Endometrial microvascular endothelial cells (primary cell): ENCODE measurements around the gene SCART1. TPM values are rescaled to one million over a fixed set of nuclear protein-coding genes. Genes with fewer than 3 reads are reported as not detected.

Experiments
- in situ Hi-C: cut with HindIII; loops from 2 replicates; pipeline ENCODE4 v1.10.0; 2017; ENCODE audit warnings: low sequenced_read_pairs, low pct_unique_long_range_greater_than_20kb; ENCODE audit errors: inconsistent ontology term
- total RNA-seq: library from RNA; depleted of rRNA; stranded (reverse); fragments of >200 nt; gene quantifications from one replicate; pipeline ENCODE4 v1.2.3, GENCODE V29; 2015; ENCODE audit errors: inconsistent ontology term

The SCART1 gene
- total RNA-seq, 1 donor from 2014 or later = not detected

DNA sequence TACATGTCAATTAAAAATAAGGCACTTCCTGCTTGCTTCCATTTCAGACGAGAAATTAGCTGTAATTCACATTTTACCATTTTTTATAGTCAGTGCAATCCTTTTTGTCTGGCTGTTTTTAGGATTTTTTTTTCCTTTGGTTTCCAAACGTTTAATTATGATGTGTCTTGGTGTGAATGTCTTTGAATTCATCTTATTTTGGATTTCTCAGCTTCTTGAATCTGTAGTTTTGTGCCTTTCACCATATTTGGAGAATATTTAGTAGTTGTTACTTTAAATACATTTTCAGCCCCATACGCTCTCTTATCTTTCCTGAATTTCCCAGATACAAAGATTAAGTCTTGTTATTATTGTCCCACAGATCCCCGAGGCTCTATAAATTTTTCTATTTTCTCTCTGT lies 2.4 kb upstream of the SCART1 start:
- in situ Hi-C loops = no loop called here

DNA sequence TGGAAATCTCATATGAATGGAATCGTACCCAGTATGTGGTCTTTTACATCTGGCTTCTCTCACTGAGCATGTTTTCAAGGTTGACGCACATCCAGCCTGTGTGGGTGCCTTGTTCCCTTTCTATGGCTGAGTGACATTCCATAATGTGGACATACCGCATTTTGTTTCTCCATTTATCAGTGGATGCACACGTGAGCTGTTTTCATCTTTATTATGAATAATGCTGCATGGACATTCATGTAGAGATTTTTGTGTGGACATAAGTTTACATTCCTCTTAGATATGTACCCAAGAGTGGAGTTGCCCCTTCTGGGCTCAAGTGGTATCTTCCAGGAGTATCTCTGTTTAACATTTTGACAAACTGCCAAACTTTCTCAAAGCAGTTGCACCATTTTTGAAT lies 1.3 kb upstream of the SCART1 start:
- in situ Hi-C loops = no loop called here

DNA sequence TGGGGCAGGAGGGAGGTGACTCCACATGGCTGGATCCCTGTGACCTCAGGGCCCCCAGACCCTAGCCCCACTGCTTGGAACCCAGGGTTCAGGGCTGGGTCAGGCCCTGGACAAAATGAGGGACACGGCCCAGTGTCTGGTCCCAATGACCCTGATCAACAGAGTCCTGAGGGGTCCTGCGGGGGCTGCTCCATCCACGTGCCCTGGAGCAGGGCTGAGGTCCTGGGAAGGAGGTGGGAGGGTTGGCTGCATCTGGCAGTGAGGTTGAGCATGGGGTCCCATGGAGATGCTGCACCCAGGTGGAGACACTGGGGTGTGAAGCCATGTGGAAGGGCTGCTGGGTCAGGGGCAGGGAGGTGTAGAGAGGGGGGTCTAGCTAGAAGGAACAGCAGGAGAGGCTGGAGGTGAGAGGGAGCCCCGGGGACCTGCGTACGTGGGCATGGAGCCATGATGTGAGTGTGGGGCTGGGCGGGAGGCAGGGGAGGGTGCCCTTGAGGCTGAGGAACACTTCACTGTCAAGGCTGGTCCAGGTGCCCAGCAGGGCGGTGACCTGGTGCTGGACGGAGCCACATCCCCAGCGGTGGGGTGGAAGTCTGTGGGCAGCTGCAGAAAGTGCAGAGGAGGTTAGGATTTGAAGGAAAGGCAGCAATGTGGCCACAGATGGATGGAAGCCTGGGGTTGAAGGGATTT lies 604 bp downstream of the SCART1 start:
- in situ Hi-C loops = no loop called here

DNA sequence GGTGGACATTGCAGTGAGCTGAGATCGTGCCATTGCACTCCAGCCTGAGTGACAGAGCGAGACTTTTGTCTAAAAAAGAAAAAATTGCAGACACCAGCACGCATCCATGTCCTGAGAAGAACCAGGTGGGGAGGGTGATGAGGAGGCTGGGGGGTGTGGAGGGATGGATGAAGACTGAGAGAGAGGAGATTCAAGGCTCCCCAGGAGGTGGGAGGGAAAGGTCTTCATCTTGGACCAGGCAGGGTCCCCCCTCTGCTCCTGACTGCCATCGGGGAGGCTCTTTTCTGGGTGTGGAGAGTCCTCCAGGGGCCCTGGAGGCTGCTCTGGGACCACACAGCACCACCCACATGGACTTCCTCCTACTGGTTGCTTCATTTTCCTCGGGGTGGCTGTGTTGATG lies 1.5 kb downstream of the SCART1 start:
- in situ Hi-C loops = no loop called here

DNA sequence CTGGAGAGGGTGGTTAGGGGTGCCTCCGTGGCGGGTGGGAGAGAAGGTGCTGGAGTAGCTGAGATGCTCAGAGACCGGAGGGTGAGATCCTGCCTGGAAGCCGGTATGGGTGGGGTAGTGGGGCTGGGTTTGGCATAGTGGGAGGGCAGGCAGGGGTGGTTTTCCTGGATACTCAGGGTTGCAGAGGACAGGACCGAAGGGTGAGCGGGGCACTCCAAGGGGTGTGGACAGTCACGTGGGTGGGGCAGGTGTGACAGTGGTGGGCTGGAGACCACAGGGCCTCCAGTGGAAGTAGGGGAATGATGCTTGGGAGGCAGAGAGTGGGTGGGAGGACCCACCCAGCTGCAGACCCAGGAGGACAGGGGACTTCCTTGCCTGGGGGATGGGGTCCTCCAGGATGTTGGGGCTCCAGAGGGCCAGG lies 1.9 kb downstream of the SCART1 start:
- in situ Hi-C loops = no loop called here

DNA sequence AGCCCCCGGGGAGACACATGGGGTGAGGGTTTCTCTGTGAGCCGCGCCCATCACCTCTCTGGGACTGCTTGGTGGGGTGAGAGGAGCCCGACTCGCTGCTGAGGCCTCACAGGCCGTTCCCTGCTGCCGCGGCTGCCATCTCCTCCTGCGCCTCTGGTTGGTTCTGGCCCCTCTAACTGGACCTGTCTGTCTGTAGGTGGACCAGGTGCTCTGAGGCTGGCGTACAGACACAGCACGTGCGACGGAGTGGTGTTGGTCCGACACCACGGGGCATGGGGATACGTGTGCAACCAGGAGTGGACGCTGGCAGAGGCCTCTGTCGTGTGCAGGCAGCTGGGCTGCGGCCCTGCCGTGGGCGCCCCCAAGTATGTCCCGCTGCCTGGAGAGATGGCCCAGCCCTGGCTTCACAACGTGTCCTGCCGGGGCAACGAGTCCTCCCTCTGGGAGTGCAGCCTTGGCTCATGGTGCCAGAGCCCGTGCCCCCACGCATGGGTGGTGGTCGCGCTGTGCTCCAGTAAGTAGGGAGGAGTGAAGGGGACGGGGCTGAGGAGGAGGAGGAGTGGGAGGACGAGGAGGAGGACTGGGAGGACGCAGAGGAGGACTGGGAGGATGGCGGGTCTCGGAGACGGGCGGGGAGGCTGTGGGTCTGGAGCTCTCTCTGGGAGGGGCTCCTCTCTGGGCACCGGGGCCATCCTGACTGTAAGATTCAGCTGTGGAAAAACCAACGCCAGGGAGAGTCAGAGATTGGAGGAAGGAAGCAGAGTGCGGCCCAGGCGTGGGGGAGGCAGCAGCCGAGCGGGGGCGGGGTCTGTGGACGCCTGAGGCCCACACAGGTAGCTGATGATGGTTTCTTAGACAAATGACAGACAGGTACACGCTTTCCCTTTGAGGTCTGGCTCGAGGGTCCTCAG lies 2.6 kb downstream of the SCART1 start:
- in situ Hi-C loops = no loop called here

DNA sequence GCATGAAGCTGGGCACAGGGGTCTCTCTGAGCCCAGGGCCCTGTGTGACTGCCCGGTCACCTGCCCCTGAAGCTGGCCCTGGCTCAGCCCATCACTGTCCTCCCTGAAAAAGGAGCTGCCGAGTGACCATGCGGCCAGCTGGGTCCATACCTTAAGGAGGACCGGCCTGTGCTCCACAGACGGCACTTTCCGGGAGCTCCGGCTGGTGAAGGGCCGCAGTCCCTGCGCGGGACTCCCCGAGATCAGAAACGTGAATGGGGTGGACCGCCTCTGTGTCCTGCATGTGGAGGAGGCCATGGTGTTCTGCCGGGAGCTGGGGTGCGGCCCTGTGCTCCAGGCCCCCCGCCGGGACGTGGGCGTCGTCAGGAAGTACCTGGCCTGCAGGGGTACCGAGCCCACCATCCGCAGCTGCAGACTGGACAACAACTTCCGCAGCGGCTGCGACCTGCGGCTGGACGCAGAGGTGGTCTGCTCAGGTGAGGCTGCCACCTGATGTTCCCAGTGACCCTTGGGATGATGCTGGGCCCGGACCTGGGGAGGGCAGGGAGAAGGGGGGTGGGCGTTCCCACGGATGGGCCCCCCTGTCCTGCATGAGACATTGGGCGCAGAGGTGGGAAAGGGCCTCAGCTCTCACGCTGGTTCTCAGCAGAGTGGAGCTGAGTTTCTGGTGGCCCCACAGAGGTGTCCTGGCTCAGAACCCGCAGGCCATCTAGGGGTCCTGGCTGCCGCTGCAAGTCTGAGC lies 3.5 kb downstream of the SCART1 start:
- in situ Hi-C loops = no loop called here

DNA sequence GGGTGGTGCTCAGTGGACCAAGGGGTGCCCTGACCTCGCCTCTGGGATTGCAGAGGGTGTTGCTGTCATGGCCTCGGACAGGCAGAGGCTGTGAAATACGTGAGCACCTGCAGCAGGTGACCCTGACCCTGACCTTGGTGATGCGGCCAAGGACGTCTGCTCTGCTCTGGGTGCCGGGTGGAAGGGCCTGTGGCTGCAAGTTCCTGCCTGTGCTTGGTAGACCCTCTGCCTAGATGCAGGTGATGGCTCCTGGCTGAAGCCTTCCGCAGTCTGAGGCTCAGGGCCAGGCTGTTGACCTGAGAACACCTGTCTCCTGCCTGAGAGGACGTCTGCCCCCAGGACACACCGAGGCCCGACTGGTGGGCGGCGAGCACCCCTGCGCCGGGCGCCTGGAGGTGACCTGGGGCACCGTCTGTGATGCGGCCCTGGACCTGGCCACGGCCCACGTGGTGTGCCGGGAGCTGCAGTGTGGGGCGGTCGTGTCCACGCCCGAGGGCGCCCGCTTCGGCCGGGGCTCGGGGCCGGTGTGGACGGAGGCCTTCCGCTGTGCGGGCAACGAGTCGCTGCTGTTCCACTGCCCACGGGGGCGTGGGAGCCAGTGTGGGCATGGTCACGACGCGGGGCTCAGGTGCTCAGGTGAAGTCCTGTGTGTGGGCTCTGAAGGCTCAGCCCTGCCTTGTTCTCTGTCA lies 4.4 kb downstream of the SCART1 start:
- in situ Hi-C loops = no loop called here

DNA sequence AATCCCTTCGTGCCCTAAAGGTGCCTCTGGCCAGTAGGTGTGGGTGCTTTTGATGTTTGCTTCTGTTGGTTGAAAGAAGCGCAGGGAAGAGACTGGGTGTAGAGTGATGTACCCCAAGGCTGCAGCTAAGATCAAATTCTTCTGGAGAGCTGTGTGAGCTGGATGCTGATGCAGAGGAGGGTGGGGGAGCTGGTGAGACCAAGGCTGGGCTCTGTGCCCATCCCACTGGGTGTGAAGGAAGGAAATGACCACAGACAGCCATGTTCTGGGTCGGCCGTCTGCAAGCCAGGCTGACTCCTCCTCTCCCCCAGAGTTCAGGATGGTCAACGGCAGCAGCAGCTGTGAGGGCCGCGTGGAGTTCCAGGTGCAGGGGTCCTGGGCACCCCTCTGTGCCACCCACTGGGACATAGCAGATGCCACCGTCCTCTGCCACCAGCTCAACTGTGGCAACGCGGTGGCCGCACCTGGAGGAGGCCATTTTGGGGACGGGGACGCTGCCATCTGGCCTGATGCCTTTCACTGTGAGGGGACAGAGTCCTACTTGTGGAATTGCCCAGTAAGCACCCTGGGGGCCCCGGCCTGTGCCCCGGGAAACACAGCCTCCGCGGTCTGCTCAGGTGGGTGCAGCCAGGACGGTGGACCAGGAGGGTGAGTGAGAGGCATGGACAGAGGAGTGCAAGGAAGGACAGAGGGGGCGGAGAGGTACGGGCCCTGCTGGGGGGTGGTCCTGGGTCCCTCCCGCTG lies 5.1 kb downstream of the SCART1 start:
- in situ Hi-C loops = no loop called here

DNA sequence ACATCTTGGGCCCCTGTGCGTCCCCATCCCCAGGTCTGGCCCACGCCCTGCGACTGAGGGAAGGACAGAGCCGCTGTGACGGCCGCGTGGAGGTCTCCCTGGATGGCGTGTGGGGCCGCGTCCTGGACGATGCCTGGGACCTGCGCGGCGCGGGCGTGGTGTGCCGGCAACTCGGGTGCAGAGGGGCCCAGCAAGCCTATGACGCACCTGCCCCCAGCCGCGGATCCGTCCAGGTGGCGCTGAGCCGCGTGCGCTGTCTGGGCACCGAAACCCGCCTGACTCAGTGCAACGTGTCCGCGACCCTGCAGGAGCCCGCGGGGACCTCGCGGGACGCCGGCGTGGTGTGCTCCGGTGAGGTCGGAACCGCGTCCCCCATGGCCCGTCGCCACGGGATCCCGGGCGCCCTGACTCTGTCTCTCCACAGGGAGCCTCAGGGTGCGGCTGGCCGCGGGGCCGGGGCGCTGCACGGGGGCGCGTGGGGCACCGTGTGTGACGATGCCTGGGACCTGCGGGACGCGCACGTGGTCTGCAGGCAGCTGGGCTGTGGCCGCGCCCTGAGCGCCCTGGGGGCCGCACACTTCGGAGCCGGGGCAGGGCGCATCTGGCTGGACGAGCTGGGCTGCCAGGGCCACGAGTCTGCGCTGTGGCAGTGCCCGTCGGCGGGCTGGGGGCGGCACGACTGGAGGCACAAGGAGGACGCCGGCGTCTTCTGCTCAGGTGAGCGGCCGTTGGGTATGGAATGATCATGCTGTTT lies 5.9 kb downstream of the SCART1 start:
- in situ Hi-C loops = no loop called here

DNA sequence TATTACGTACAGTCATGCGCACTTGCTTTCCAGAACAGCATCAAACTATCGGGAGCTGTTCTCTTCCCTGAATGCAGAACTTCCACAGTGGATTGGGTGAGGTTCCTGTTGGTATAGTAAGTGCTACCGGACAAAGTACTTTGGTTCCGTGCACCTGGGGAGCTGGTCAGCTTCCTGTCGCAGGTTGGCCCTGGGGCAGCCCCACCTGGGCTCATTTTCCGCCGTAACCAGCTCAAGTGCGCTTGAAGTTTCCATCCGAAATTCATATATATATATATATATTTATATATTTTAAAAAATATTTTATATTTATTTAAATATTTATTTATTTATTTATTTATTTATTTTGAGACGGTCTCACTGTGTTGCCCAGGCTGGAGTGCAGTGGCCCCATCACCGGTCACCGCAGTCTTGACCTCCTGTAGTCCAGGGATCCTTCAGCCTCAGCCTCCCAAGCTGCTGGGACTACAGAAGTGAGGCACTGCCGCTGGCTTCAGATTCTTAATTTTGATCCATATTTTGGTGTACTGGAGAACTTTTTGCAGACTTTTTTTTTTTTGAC lies 6.5 kb downstream of the SCART1 start:
- in situ Hi-C loops = no loop called here

DNA sequence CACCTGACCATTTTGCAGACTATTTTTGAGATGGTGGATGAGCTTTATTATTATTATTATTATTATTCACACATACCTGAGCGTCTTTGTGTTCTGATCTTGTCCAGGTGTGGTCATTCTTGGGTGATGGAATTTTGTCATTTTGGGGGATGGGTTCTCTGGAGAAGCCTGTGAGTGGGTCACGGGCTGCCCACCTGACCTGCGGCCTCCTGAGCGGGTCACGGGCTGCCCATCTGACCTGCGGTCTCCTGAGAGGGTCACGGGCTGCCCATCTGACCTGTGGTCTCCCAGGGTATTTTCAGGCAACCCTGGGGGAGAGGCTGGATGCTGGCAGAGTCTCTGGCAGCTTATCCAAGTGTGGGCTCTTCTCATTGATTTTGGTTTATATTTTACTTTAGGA lies 7.3 kb downstream of the SCART1 start:
- in situ Hi-C loops = no loop called here

DNA sequence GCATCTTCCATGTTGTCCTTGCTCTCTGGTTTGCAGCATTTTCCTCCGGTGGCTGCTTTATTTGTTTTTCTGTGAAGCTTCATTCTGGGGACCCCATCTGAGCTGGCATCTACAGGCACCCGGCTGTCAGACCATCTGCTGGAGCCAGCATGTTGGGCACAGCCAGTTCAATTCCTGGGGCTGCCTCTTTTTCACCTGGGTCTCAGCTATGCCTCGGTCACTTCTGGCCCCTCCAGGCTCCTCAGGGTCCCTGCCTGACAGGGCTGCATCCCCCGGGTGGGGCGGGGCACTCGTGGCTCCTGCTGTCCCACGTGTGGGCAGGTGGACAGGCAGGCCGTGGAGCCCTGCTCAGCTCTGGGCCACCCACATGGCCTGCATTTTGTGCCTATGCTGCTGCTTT lies 8.1 kb downstream of the SCART1 start:
- in situ Hi-C loops = no loop called here

DNA sequence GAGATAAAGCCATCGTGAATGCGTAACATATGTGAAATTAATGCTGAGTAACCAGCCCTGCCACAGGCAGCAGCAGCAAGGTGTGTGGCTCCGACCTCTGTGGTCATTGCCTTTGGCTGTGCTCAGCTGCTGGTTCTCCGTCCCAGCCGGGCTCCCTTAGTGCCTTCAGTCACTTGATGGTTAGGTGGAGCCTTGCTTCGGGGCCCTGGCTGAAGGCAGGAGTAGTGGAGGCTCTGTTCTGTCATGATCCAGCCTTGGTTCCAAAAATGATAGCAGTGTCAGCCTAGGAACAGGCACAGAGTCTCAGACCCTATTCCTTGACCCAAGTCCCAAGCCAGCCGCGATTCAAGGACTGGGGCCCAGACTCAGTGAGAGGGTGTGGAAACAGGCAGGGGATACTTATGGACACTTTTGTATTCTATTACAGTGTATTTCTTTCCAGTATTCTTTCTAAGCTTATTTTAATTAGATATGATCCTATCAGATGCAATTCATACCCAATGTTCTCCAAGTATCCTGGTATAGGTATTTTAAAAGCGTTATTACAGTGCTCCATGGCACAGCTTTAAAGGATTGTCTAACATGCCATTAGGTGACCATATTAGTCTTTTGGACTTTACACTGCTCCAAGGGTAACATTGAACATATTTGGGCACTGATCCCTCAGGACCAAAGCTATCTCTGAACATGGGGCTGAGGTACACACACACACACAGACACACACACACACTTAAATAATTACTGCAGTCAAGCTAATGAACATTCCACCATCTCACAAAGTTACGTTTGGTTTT lies 9.0 kb downstream of the SCART1 start:
- in situ Hi-C loops = no loop called here

DNA sequence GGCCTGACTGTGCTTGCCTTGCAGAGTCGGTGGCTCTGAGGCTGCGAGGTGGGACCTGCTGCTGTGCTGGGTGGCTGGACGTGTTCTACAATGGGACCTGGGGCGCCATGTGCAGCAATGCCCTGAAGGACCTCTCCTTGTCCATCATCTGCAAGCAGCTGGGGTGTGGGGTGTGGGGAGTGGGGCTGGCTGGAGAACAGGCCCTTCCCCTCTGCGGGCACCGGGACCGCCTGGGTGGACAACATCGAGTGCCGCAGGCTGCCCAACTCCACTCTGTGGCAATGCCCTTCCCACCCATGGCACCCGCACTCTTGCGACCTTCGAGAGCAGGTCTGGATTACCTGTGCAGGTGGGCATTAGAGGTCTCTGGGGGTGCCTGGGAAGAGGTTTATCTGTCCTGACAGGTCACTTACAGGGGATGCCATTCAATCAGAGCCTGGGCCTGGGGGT lies 10.9 kb downstream of the SCART1 start:
- in situ Hi-C loops = no loop called here

DNA sequence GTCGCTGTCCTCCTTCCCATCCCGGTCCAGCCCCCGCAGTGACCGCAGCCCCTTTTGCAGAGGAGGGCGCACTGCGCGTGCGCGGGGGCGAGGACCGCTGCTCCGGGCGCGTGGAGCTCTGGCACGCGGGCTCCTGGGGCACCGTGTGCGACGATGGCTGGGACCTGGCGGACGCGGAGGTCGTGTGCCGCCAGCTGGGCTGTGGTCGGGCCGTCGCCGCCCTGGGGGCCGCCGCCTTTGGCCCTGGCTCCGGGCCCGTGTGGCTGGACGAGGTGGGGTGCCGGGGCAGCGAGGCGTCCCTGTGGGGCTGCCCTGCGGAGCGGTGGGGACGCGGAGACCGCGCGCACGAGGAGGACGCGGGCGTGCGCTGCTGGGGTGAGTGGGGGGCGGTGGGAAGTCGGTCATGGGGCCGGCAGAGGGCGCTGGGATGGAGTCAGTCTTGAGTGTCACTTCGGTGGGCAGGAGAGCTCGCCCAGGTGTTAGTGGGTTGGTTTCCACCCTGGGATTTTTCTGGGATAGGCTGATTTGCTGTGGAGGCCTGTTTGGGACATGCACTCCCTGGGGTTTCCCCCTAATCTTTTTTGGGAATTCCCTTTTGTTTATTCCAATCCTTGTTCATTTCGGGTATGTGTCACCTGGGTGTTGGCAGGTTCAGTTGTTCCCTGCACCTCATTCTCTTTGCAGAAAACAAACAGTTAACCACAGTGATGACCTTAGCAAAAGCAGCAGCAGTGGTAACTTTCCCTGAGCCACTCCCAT lies 11.6 kb downstream of the SCART1 start:
- in situ Hi-C loops = no loop called here
